Measurements from ENCODE around the gene CISD1.
A peak's percentile ranks its signal among the peaks of the same experiment; 100 is the strongest.
"Not testable (repeated sequence)": the region's sequence is repeated elsewhere in the genome, so short reads cannot be mapped to it uniquely, and the experiment has no call there.

Gene CISD1

GRCh38 chr10:58268946-58269781 lies at the start of gene CISD1:
CISD1 (plus strand) TSS chr10:58269162; CDS start chr10:58269274, 112 bp downstream.
- peak; percentile 98 for DNase-seq (ENCODE audit: low spot score)

- no peak for DNase-seq (ENCODE audit: low spot score)
Observed at GRCh38 chr10:58219875-58220274, 49.1 kb upstream of the CISD1 start.

GRCh38 chr10:58220769-58221451 lies 48.1 kb upstream of the CISD1 start:
- no peak for DNase-seq (ENCODE audit: low spot score)

GRCh38 chr10:58225654-58226053 lies 43.3 kb upstream of the CISD1 start:
- no peak for DNase-seq (ENCODE audit: low spot score)

GRCh38 chr10:58229856-58230255 lies 39.1 kb upstream of the CISD1 start:
- DNase-seq (ENCODE audit: low spot score): not testable (repeated sequence)

- DNase-seq (ENCODE audit: low spot score): no peak
Observed at GRCh38 chr10:58237014-58237834, 31.7 kb upstream of the CISD1 start.

GRCh38 chr10:58239561-58240169 lies 29.3 kb upstream of the CISD1 start:
- no peak for DNase-seq (ENCODE audit: low spot score)

- DNase-seq (ENCODE audit: low spot score): no peak
Observed at GRCh38 chr10:58240531-58240930, 28.4 kb upstream of the CISD1 start.

GRCh38 chr10:58241346-58241745 lies 27.6 kb upstream of the CISD1 start:
- no peak for DNase-seq (ENCODE audit: low spot score)

GRCh38 chr10:58243269-58243668 lies 25.7 kb upstream of the CISD1 start:
- DNase-seq (ENCODE audit: low spot score): no peak

GRCh38 chr10:58243801-58244200 lies 25.2 kb upstream of the CISD1 start:
- DNase-seq (ENCODE audit: low spot score): not testable (repeated sequence)

GRCh38 chr10:58244242-58244641 lies 24.7 kb upstream of the CISD1 start:
- DNase-seq (ENCODE audit: low spot score): not testable (repeated sequence)

GRCh38 chr10:58244666-58245065 lies 24.3 kb upstream of the CISD1 start:
- not testable (repeated sequence) for DNase-seq (ENCODE audit: low spot score)

- no peak for DNase-seq (ENCODE audit: low spot score)
Observed at GRCh38 chr10:58253184-58253583, 15.8 kb upstream of the CISD1 start.

- DNase-seq (ENCODE audit: low spot score): no peak
Observed at GRCh38 chr10:58254644-58255043, 14.3 kb upstream of the CISD1 start.

- DNase-seq (ENCODE audit: low spot score): not testable (repeated sequence)
Observed at GRCh38 chr10:58256013-58256780, 12.8 kb upstream of the CISD1 start.

- DNase-seq (ENCODE audit: low spot score): no peak
Observed at GRCh38 chr10:58258977-58259692, 9.8 kb upstream of the CISD1 start.

GRCh38 chr10:58260334-58260733 lies 8.6 kb upstream of the CISD1 start:
- DNase-seq (ENCODE audit: low spot score): no peak

GRCh38 chr10:58262766-58263165 lies 6.2 kb upstream of the CISD1 start:
- DNase-seq (ENCODE audit: low spot score): no peak

- no peak for DNase-seq (ENCODE audit: low spot score)
Observed at GRCh38 chr10:58264780-58265179, 4.2 kb upstream of the CISD1 start.

- DNase-seq (ENCODE audit: low spot score): no peak
Observed at GRCh38 chr10:58265249-58265648, 3.7 kb upstream of the CISD1 start.
